ENCODE results near the gene DBH.

DBH gene

DNA sequence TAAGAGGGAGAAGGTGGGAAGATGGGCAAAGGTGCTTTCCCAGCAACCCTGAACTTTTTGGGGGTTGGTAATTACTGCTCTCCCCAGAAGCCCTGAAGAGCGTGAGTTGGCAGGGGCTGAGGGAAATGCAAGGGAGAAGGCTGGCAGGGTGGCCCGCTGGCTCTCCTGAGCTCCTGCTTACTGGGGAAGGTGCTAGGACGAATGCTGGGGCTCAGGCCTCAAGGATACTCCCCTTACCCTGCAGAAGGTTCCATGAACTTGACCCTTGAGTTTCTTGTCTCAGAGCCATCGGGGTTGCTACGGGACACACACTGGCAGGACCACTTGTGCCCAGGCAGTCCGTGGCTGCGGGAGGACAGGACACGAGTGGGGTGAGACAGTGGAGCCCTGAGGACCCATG lies 28.2 kb upstream of the DBH start:
- TF ChIP-seq EZH2phosphoT487 (IDR thresholded peaks at IDR 0.05; ENCODE audit: borderline replicate concordance, low read length): no peak
- TF ChIP-seq, protein P1, sequence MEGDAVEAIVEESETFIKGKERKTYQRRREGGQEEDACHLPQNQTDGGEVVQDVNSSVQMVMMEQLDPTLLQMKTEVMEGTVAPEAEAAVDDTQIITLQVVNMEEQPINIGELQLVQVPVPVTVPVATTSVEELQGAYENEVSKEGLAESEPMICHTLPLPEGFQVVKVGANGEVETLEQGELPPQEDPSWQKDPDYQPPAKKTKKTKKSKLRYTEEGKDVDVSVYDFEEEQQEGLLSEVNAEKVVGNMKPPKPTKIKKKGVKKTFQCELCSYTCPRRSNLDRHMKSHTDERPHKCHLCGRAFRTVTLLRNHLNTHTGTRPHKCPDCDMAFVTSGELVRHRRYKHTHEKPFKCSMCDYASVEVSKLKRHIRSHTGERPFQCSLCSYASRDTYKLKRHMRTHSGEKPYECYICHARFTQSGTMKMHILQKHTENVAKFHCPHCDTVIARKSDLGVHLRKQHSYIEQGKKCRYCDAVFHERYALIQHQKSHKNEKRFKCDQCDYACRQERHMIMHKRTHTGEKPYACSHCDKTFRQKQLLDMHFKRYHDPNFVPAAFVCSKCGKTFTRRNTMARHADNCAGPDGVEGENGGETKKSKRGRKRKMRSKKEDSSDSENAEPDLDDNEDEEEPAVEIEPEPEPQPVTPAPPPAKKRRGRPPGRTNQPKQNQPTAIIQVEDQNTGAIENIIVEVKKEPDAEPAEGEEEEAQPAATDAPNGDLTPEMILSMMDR (IDR thresholded peaks at IDR 0.05; ENCODE audit: low read depth, low read length, poor library complexity, severe bottlenecking): no peak

DNA sequence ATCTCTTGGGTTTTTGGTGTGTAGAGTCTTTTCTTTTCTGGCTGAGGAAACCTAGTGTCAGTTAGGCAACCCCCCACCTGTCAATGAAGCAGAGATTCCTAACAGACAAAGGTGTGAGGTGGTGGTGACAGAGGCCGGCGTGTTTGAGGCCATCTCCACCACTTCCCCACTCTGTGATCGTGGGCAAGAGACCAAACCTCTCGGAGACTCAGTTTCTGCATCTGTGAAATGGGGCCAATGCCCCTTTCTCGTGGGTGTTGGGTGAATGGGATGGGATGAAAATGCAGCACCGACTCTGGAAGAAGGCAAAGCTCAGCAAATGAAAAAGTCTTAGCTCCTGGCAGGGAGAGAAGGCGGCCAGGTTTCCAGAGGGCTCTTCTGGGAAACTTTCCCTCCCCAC lies 27.8 kb upstream of the DBH start:
- no peaks in the 10 kb centered on the region for H3K9me2 ChIP-seq (replicated peaks; ENCODE audit: control insufficient read depth, low read length)
- no peaks in the 10 kb centered on the region for H3F3A ChIP-seq (ENCODE audit: control insufficient read depth, insufficient read depth)
- H3K4me2 ChIP-seq (ENCODE audit: low read length): no peak overlapping the region
- TF ChIP-seq, protein P1 (IDR thresholded peaks at IDR 0.05; ENCODE audit: low read depth, low read length, poor library complexity, severe bottlenecking): no peak
- TF ChIP-seq EZH2phosphoT487 (IDR thresholded peaks at IDR 0.05; ENCODE audit: borderline replicate concordance, low read length): no peak
- H3K9me3 ChIP-seq (ENCODE audit: control insufficient read depth, insufficient read depth, low read length): no peaks in the 10 kb centered on the region
- H3K27ac ChIP-seq (ENCODE audit: low read depth, low read length): no peak overlapping the region
- H4K20me1 ChIP-seq (ENCODE audit: control insufficient read depth, insufficient read depth, low read depth, low read length): no peaks in the 10 kb centered on the region
- no peaks in the 10 kb centered on the region for H3K79me2 ChIP-seq (ENCODE audit: control insufficient read depth, low read length)
- no peaks in the 10 kb centered on the region for H3K36me3 ChIP-seq (ENCODE audit: control insufficient read depth, low read length)
- no peak overlapping the region for H3K4me3 ChIP-seq (ENCODE audit: low read length)
- peaks cover 13% of the 10 kb centered on the region for H3K4me1 ChIP-seq (ENCODE audit: control insufficient read depth, low read length)
- peaks cover 37% of the 10 kb centered on the region for H3K27me3 ChIP-seq (ENCODE audit: control insufficient read depth, low read length)

More for the DNA sequence above, 28.2 kb upstream of the DBH start:
- no peaks in the 10 kb centered on the region for H3K36me3 ChIP-seq (ENCODE audit: control insufficient read depth, low read length)
- H3K27me3 ChIP-seq (ENCODE audit: control insufficient read depth, low read length): peaks cover 33% of the 10 kb centered on the region
- H3K4me2 ChIP-seq (ENCODE audit: low read length): no peak overlapping the region
- H3K9me2 ChIP-seq (replicated peaks; ENCODE audit: control insufficient read depth, low read length): no peaks in the 10 kb centered on the region
- no peaks in the 10 kb centered on the region for H3K9me3 ChIP-seq (ENCODE audit: control insufficient read depth, insufficient read depth, low read length)
- no peaks in the 10 kb centered on the region for H3K79me2 ChIP-seq (ENCODE audit: control insufficient read depth, low read length)
- H3K4me3 ChIP-seq (ENCODE audit: low read length): no peak overlapping the region
- H4K20me1 ChIP-seq (ENCODE audit: control insufficient read depth, insufficient read depth, low read depth, low read length): no peaks in the 10 kb centered on the region
- no peaks in the 10 kb centered on the region for H3F3A ChIP-seq (ENCODE audit: control insufficient read depth, insufficient read depth)
- H3K27ac ChIP-seq (ENCODE audit: low read depth, low read length): no peak overlapping the region
- peaks cover 13% of the 10 kb centered on the region for H3K4me1 ChIP-seq (ENCODE audit: control insufficient read depth, low read length)

DNA sequence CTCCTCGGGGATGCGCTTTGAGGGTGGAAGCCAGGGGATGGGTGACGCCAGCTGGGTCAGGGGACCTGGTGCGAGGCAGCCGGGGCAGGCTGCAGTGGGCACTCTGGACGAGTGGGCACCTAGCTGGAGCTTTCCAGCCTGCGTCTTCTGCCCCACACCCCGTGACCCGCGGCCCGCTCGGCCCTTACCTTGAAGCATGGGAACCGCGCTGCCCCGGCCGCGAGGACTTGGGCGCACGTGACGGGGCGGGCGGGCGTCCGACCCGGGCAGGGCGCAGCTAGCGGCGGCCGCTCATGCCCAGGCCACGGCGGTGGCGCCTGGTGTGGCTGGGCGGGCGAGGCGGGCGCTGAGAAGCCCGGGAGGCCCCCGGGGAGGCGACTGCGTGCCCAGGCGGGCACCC lies 27.3 kb upstream of the DBH start:
- H3F3A ChIP-seq (ENCODE audit: control insufficient read depth, insufficient read depth): no peaks in the 10 kb centered on the region
- peaks cover 12% of the 10 kb centered on the region for H3K4me1 ChIP-seq (ENCODE audit: control insufficient read depth, low read length)
- H4K20me1 ChIP-seq (ENCODE audit: control insufficient read depth, insufficient read depth, low read depth, low read length): no peaks in the 10 kb centered on the region
- peaks cover 41% of the 10 kb centered on the region for H3K27me3 ChIP-seq (ENCODE audit: control insufficient read depth, low read length)
- H3K9me3 ChIP-seq (ENCODE audit: control insufficient read depth, insufficient read depth, low read length): no peaks in the 10 kb centered on the region
- no peak overlapping the region for H3K27ac ChIP-seq (ENCODE audit: low read depth, low read length)
- H3K36me3 ChIP-seq (ENCODE audit: control insufficient read depth, low read length): no peaks in the 10 kb centered on the region
- H3K79me2 ChIP-seq (ENCODE audit: control insufficient read depth, low read length): no peaks in the 10 kb centered on the region
- no peaks in the 10 kb centered on the region for H3K9me2 ChIP-seq (replicated peaks; ENCODE audit: control insufficient read depth, low read length)
- no peak overlapping the region for H3K4me2 ChIP-seq (ENCODE audit: low read length)
- no peak overlapping the region for H3K4me3 ChIP-seq (ENCODE audit: low read length)
- TF ChIP-seq, protein P1 (IDR thresholded peaks at IDR 0.05; ENCODE audit: low read depth, low read length, poor library complexity, severe bottlenecking): no peak
